Keratinocyte (primary cell): ENCODE results near the gene PRLH. TPM values are rescaled to one million over a fixed set of nuclear protein-coding genes. Genes with fewer than 3 reads are reported as not detected.

Source experiments
- DNase-seq: peaks from one replicate; pipeline ENCODE4 v3.0.0-alpha.2; 2011; ENCODE audit warnings: low read depth, missing footprints, low spot score
- FAIRE-seq: peaks from 2 replicates; lab custom pipeline; 2011; peaks lifted over from hg19 to GRCh38; lab: Jason Lieb, UNC
- H2AFZ ChIP-seq: 2 replicates; pipeline ENCODE4 v1.6.0; 2012; ENCODE audit warnings: low read length, control low read depth, inconsistent platforms; ENCODE audit not compliant: control insufficient read depth
- H3K27ac ChIP-seq: 2 replicates; pipeline ENCODE4 v1.5.1; 2011; ENCODE audit warnings: low read length; ENCODE audit not compliant: control insufficient read depth, insufficient read depth
- H3K27me3 ChIP-seq: 3 replicates; pipeline ENCODE4 v1.6.0; 2011; ENCODE audit warnings: low read length; ENCODE audit not compliant: control insufficient read depth, insufficient read depth; ENCODE audit errors: extremely low read depth
- H3K36me3 ChIP-seq, 2 experiments: 2 replicates in 1 of 2; 3 replicates in 1 of 2; pipeline ENCODE4 v1.5.1; 2011; ENCODE audit warnings: low read length in 2 of 2, mild to moderate bottlenecking in 1 of 2; ENCODE audit not compliant: control insufficient read depth in 2 of 2, insufficient read depth in 2 of 2; ENCODE audit errors: extremely low read depth in 1 of 2
- H3K4me1 ChIP-seq: 3 replicates; pipeline ENCODE4 v1.5.1; 2011; ENCODE audit warnings: low read length; ENCODE audit not compliant: control insufficient read depth, insufficient read depth; ENCODE audit errors: extremely low read depth
- H3K4me2 ChIP-seq: 3 replicates; pipeline ENCODE4 v1.6.0; 2011; ENCODE audit warnings: low read depth, low read length; ENCODE audit not compliant: control insufficient read depth, insufficient read depth; ENCODE audit errors: extremely low read depth
- H3K4me3 ChIP-seq, 3 experiments: fragments of 200-600 bp in 1 of 3; sonication (generic) in 1 of 3; 2 replicates in 2 of 3; 3 replicates in 1 of 3; pipeline ENCODE4 v1.5.1; 2011 to 2016; ENCODE audit warnings: low read length in 3 of 3, mild to moderate bottlenecking in 3 of 3, control low read depth in 2 of 3, inconsistent platforms in 1 of 3, low read depth in 1 of 3, mixed read lengths in 1 of 3, mixed run types in 1 of 3, moderate library complexity in 1 of 3; ENCODE audit not compliant: control insufficient read depth in 2 of 3, insufficient read depth in 2 of 3; ENCODE audit errors: extremely low read depth in 1 of 3
- H3K79me2 ChIP-seq: 2 replicates; pipeline ENCODE4 v1.6.0; 2012; ENCODE audit warnings: low read length; ENCODE audit not compliant: control insufficient read depth, insufficient read depth
- H3K9ac ChIP-seq: 3 replicates; pipeline ENCODE4 v1.6.0; 2011; ENCODE audit warnings: low read length; ENCODE audit not compliant: control insufficient read depth, insufficient read depth; ENCODE audit errors: extremely low read depth
- H3K9me1 ChIP-seq: 3 replicates; pipeline ENCODE4 v1.6.0; 2011; ENCODE audit warnings: low read length; ENCODE audit not compliant: control insufficient read depth, insufficient read depth; ENCODE audit errors: extremely low read depth
- H3K9me3 ChIP-seq: 2 replicates; pipeline ENCODE4 v1.5.1; 2012; ENCODE audit warnings: low read depth, low read length; ENCODE audit not compliant: control insufficient read depth
- H4K20me1 ChIP-seq: 3 replicates; pipeline ENCODE4 v1.6.0; 2011; ENCODE audit warnings: low read length; ENCODE audit not compliant: control insufficient read depth, insufficient read depth; ENCODE audit errors: extremely low read depth
- CTCF ChIP-seq, 3 experiments: IDR thresholded peaks in 1 of 3; conservative IDR thresholded peaks in 1 of 3; optimal IDR thresholded peaks in 1 of 3; 2 replicates in 2 of 3; 3 replicates in 1 of 3; pipeline versions ENCODE3 to v1.5.1; 2011; ENCODE audit warnings: low read length in 3 of 3, mild to moderate bottlenecking in 3 of 3, moderate library complexity in 2 of 3, control low read depth in 1 of 3, inconsistent platforms in 1 of 3; ENCODE audit not compliant: insufficient read depth in 2 of 3; ENCODE audit errors: extremely low read depth in 1 of 3
- EZH2 ChIP-seq: IDR thresholded peaks from one replicate; pipeline ENCODE4 v1.6.1; 2012; ENCODE audit warnings: inconsistent platforms, mild to moderate bottlenecking, low read length, moderate library complexity
- dilution Hi-C: fragments of 300-500 bp; cut with MboI; formaldehyde crosslinking; loops from one replicate; pipeline ENCODE4 v1.7.0; 2020; ENCODE audit warnings: low sequenced_read_pairs; ENCODE audit not compliant: extremely low pct_ligation_motif_present
- polyA plus RNA-seq, 5 experiments: library from polyadenylated mRNA; depleted of rRNA in 3 of 5; stranded (reverse) in 3 of 5; stranded (forward) in 1 of 5; unstranded in 1 of 5; fragments of >200 nt; gene quantifications; 1 replicate in 1 of 5; 2 replicates in 3 of 5; 3 replicates in 1 of 5; pipeline versions ENCODE4 v1.2.1 to v1.2.3, GENCODE V29; 2011 to 2012; ENCODE audit warnings: missing spikeins in 2 of 5, low read depth in 1 of 5, low replicate concordance in 1 of 5

PRLH gene
- polyA plus RNA-seq, 1 donor (not counting 4 experiments of a cell fraction or from before 2014, with no cell fraction given), result not detected

GRCh38 chr2:237538901-237539300 lies 27.5 kb upstream of the PRLH start:
- H3K36me3 ChIP-seq, result no peaks in the 10 kb centered on the region
- H3K4me1 ChIP-seq, result peaks cover 5% of the 10 kb centered on the region
- no peaks in the 10 kb centered on the region for H3K9me3 ChIP-seq
- no peak overlapping the region for H3K9ac ChIP-seq
- dilution Hi-C loops, result no loop called here
- no peak overlapping the region for H3K4me2 ChIP-seq
- no peaks in the 10 kb centered on the region for H3K27me3 ChIP-seq
- no peak overlapping the region for H3K4me3 ChIP-seq
- no peak for TF ChIP-seq CTCF (optimal IDR thresholded peaks at IDR 0.05 in 1 of 3, IDR thresholded peaks at IDR 0.05 in 1 of 3, conservative IDR thresholded peaks at IDR 0.05 in 1 of 3; ENCODE audit: extremely low read depth in 1 of 3, insufficient read depth in 2 of 3, low read length in 3 of 3)
- TF ChIP-seq EZH2, result no peak
- H3K79me2 ChIP-seq, result no peaks in the 10 kb centered on the region
- no peak overlapping the region for H3K27ac ChIP-seq
- FAIRE-seq (no peak), DNase-seq (no peak)
- H3K9me1 ChIP-seq, result peaks cover 3% of the 10 kb centered on the region
- H2AFZ ChIP-seq, result no peak overlapping the region
- no peaks in the 10 kb centered on the region for H4K20me1 ChIP-seq

- H3K9me1 ChIP-seq, result peaks cover 3% of the 10 kb centered on the region
- no peaks in the 10 kb centered on the region for H3K27me3 ChIP-seq
- FAIRE-seq (no peak), DNase-seq (no peak)
- no peak overlapping the region for H3K9ac ChIP-seq
- no peaks in the 10 kb centered on the region for H4K20me1 ChIP-seq
- H3K36me3 ChIP-seq, result no peaks in the 10 kb centered on the region
- no peak overlapping the region for H2AFZ ChIP-seq
- H3K27ac ChIP-seq, result no peak overlapping the region
- H3K4me2 ChIP-seq, result no peak overlapping the region
- no peak overlapping the region for H3K4me3 ChIP-seq
- H3K9me3 ChIP-seq, result no peaks in the 10 kb centered on the region
- TF ChIP-seq CTCF (optimal IDR thresholded peaks at IDR 0.05 in 1 of 3, IDR thresholded peaks at IDR 0.05 in 1 of 3, conservative IDR thresholded peaks at IDR 0.05 in 1 of 3; ENCODE audit: extremely low read depth in 1 of 3, insufficient read depth in 2 of 3, low read length in 3 of 3) (no peak), EZH2 (no peak)
- peaks cover 5% of the 10 kb centered on the region for H3K4me1 ChIP-seq
- dilution Hi-C loops, result no loop called here
- H3K79me2 ChIP-seq, result no peaks in the 10 kb centered on the region
Observed at GRCh38 chr2:237539681-237540080, 26.7 kb upstream of the PRLH start.
